ENCODE results near the gene TNFRSF1A. TPM values are rescaled to one million over a fixed set of nuclear protein-coding genes. Genes with fewer than 3 reads are reported as not detected.

The TNFRSF1A gene
- total RNA-seq, 1 experiment from 2014 or later, result 79.0 TPM

- CTCF ChIA-PET, result interaction anchor here (0.6 to 1.9 kb wide), 15 partner anchors 9 to 116 kb away, joined by 3 to 16 read pairs (median 5); partner anchors contain the start of genes LTBR, SCNN1A, TNFRSF1A and VAMP1
Observed at GRCh38 chr12:6354495-6355393, 12.9 kb upstream of the TNFRSF1A start.

GRCh38 chr12:6352193-6353173 lies 10.6 kb upstream of the TNFRSF1A start:
- TF ChIP-seq CTCF (IDR thresholded peaks at IDR 0.05; ENCODE audit: insufficient read depth in 1 of 2, low read depth in 1 of 2, low read length in 1 of 2, severe bottlenecking in 1 of 2, unreplicated experiment in 1 of 2), result no peak
- Mint-ChIP-seq H3K9me3 (ENCODE audit: unreplicated experiment) (no peaks in the 10 kb centered on the region), H3K36me3 (ENCODE audit: insufficient read depth, unreplicated experiment) (peaks cover 5% of the 10 kb centered on the region), H3K4me3 (ENCODE audit: unreplicated experiment) (no peak overlapping the region), H3K27ac (ENCODE audit: unreplicated experiment) (no peak overlapping the region), H3K27me3 (ENCODE audit: insufficient read depth, unreplicated experiment) (no peaks in the 10 kb centered on the region), H3K4me1 (ENCODE audit: low read depth, unreplicated experiment) (no peaks in the 10 kb centered on the region)
- intact Hi-C loops (cut with micrococcal nuclease; ENCODE audit: unreplicated experiment), result no loop called here
- Histone ChIP-seq H3K4me3 (ENCODE audit: low read depth, low read length) (no peak overlapping the region), H3K27me3 (replicated peaks; ENCODE audit: control insufficient read depth, insufficient read depth, low read length) (no peaks in the 10 kb centered on the region), H3K9me3 (no peaks in the 10 kb centered on the region), H3K36me3 (ENCODE audit: control insufficient read depth, insufficient read depth, low read length) (no peaks in the 10 kb centered on the region), H3K4me1 (no peaks in the 10 kb centered on the region)
- CTCF ChIA-PET, result interaction anchor here (1.0 to 1.1 kb wide), 3 partner anchors 11 to 185 kb away, joined by 3 read pairs; no protein-coding TSS in a partner anchor
- BruUV-seq (replicated peaks), result no TSS peak
- POLR2A ChIA-PET, result no interaction called here
- DNase-seq, result no peak

More at GRCh38 chr12:6354495-6355393, 12.9 kb upstream of the TNFRSF1A start:
- H3K36me3 ChIP-seq (ENCODE audit: control insufficient read depth, insufficient read depth, low read length), result no peaks in the 10 kb centered on the region
- no peak overlapping the region for H3K4me3 ChIP-seq (ENCODE audit: low read depth, low read length)
- intact Hi-C loops (cut with micrococcal nuclease; ENCODE audit: unreplicated experiment), result no loop called here
- TF ChIP-seq CTCF (IDR thresholded peaks at IDR 0.05; ENCODE audit: insufficient read depth in 1 of 2, low read depth in 1 of 2, low read length in 1 of 2, severe bottlenecking in 1 of 2, unreplicated experiment in 1 of 2), result no peak
- Mint-ChIP-seq H3K27me3 (ENCODE audit: insufficient read depth, unreplicated experiment) (no peaks in the 10 kb centered on the region), H3K36me3 (ENCODE audit: insufficient read depth, unreplicated experiment) (peaks cover 5% of the 10 kb centered on the region), H3K27ac (ENCODE audit: unreplicated experiment) (no peak overlapping the region), H3K4me3 (ENCODE audit: unreplicated experiment) (no peak overlapping the region), H3K4me1 (ENCODE audit: low read depth, unreplicated experiment) (no peaks in the 10 kb centered on the region), H3K9me3 (ENCODE audit: unreplicated experiment) (no peaks in the 10 kb centered on the region)
- H3K27me3 ChIP-seq (replicated peaks; ENCODE audit: control insufficient read depth, insufficient read depth, low read length), result no peaks in the 10 kb centered on the region
- peaks cover under 1% of the 10 kb centered on the region; the same call in 1 of the 2 replicates for H3K4me1 ChIP-seq
- no peak for DNase-seq
- no peaks in the 10 kb centered on the region for H3K9me3 ChIP-seq
- POLR2A ChIA-PET, result interaction anchor here (1.0 to 2.7 kb wide), 3 partner anchors 13 to 18 kb away, joined by 4 to 14 read pairs (median 6); partner anchors contain the start of gene TNFRSF1A
- no TSS peak for BruUV-seq (replicated peaks)

GRCh38 chr12:6351622-6352021 lies 9.7 kb upstream of the TNFRSF1A start:
- H3K27me3 ChIP-seq (replicated peaks; ENCODE audit: control insufficient read depth, insufficient read depth, low read length), result no peaks in the 10 kb centered on the region
- no peak for TF ChIP-seq CTCF (IDR thresholded peaks at IDR 0.05; ENCODE audit: insufficient read depth in 1 of 2, low read depth in 1 of 2, low read length in 1 of 2, severe bottlenecking in 1 of 2, unreplicated experiment in 1 of 2)
- POLR2A ChIA-PET, result no interaction called here
- no TSS peak for BruUV-seq (replicated peaks)
- peaks cover 7% of the 10 kb centered on the region for H3K9me3 Mint-ChIP-seq (ENCODE audit: unreplicated experiment)
- H3K27me3 Mint-ChIP-seq (ENCODE audit: insufficient read depth, unreplicated experiment), result no peaks in the 10 kb centered on the region
- peaks cover 5% of the 10 kb centered on the region for H3K36me3 Mint-ChIP-seq (ENCODE audit: insufficient read depth, unreplicated experiment)
- H3K4me1 Mint-ChIP-seq (ENCODE audit: low read depth, unreplicated experiment), result no peaks in the 10 kb centered on the region
- H3K4me3 ChIP-seq (ENCODE audit: low read depth, low read length), result no peak overlapping the region
- no peak overlapping the region for H3K4me3 Mint-ChIP-seq (ENCODE audit: unreplicated experiment)
- no peaks in the 10 kb centered on the region for H3K9me3 ChIP-seq
- CTCF ChIA-PET, result interaction anchor here (1.0 to 1.1 kb wide), 2 partner anchors 20 to 186 kb away, joined by 3 read pairs; no protein-coding TSS in a partner anchor
- no peak for DNase-seq
- H3K4me1 ChIP-seq, result no peaks in the 10 kb centered on the region
- H3K36me3 ChIP-seq (ENCODE audit: control insufficient read depth, insufficient read depth, low read length), result no peaks in the 10 kb centered on the region
- no peak overlapping the region for H3K27ac Mint-ChIP-seq (ENCODE audit: unreplicated experiment)
- intact Hi-C loops (cut with micrococcal nuclease; ENCODE audit: unreplicated experiment), result no loop called here

Measured in Caco-2 (cell line).